ENCODE results near the gene TSPO2.
A peak's percentile ranks its signal among the peaks of the same experiment; 100 is the strongest.
"Not testable (repeated sequence)": the region's sequence is repeated elsewhere in the genome, so short reads cannot be mapped to it uniquely, and the experiment has no call there.

TSPO2 gene

DNA sequence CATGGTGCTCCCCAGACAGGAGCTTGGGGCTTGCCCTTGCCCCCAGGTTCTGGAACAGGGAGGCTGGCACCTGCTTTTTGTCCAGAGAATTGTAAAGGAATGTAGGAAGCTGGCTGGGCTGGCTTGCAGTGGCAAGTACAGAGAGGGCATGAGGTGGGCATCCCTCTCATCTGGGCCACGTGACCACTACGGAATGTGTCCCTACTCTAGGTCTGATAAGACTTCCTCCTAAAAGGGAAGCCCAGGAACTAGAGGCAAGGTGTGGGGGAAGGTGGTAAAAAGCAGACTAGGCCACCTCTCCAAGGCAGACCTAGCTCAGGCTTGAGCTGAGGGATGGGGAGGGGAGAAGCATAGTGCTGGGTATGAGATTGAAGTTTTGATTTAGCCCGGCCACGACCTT, 42.0 kb upstream of the TSPO2 start:
- H4K20me1 ChIP-seq (ENCODE audit: insufficient read depth, low read length), result no peaks in the 10 kb centered on the region
- H3K9ac ChIP-seq (ENCODE audit: low read depth, low read length), result no peak overlapping the region
- DNase-seq (no peak), ATAC-seq (ENCODE audit: insufficient read depth, low read depth) (no peak)
- H3K36me3 ChIP-seq (ENCODE audit: insufficient read depth, low read length), result no peaks in the 10 kb centered on the region
- H3K4me3 ChIP-seq (ENCODE audit: low read depth in 1 of 2, low read length in 2 of 2), result no peak overlapping the region
- H3K79me2 ChIP-seq (ENCODE audit: insufficient read depth, low read length), result no peaks in the 10 kb centered on the region
- no peak overlapping the region for H2AFZ ChIP-seq (ENCODE audit: low read depth, low read length)
- no peaks in the 10 kb centered on the region for H3K9me3 ChIP-seq (ENCODE audit: insufficient read depth, low read length, severe bottlenecking)
- no peak overlapping the region for H3K27ac ChIP-seq (ENCODE audit: low read length)
- H3K27me3 ChIP-seq (ENCODE audit: insufficient read depth, low read length, poor library complexity), result peaks cover 15% of the 10 kb centered on the region
- TF ChIP-seq EZH2 (IDR thresholded peaks at IDR 0.05; ENCODE audit: borderline replicate concordance, low read depth, low read length, severe bottlenecking), result no peak
- TF ChIP-seq, protein P1, sequence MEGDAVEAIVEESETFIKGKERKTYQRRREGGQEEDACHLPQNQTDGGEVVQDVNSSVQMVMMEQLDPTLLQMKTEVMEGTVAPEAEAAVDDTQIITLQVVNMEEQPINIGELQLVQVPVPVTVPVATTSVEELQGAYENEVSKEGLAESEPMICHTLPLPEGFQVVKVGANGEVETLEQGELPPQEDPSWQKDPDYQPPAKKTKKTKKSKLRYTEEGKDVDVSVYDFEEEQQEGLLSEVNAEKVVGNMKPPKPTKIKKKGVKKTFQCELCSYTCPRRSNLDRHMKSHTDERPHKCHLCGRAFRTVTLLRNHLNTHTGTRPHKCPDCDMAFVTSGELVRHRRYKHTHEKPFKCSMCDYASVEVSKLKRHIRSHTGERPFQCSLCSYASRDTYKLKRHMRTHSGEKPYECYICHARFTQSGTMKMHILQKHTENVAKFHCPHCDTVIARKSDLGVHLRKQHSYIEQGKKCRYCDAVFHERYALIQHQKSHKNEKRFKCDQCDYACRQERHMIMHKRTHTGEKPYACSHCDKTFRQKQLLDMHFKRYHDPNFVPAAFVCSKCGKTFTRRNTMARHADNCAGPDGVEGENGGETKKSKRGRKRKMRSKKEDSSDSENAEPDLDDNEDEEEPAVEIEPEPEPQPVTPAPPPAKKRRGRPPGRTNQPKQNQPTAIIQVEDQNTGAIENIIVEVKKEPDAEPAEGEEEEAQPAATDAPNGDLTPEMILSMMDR (IDR thresholded peaks at IDR 0.05; ENCODE audit: borderline replicate concordance, extremely low read depth, low read length, poor library complexity, severe bottlenecking), result no peak
- no peaks in the 10 kb centered on the region for H3K4me1 ChIP-seq (ENCODE audit: insufficient read depth, low read length)
- H3K4me2 ChIP-seq (ENCODE audit: insufficient read depth, low read length), result no peak overlapping the region

DNA sequence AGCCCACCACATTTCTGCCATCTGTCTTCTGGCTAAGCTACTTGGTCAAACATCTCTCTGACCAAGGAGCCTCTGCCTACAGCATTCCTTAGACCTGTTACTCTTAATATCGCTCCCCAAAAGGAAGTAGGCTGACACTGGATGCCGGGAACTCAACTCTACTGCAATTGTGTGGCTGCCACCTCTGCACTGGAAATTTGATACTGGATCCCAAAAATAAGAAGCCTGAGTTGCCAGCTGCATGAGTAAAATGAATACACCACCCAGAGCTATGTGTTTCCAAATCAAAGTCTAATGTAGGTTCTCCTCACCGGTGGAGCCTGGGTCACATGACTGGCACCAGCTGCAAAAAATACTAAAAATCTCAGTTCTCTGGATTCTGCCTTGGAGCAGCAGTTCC, 40.1 kb upstream of the TSPO2 start:
- Histone ChIP-seq H3K4me1 (ENCODE audit: insufficient read depth, low read length) (peaks cover 8% of the 10 kb centered on the region), H3K4me2 (ENCODE audit: insufficient read depth, low read length) (no peak overlapping the region), H3K9ac (ENCODE audit: low read depth, low read length) (no peak overlapping the region), H3K27ac (ENCODE audit: low read length) (no peak overlapping the region), H2AFZ (ENCODE audit: low read depth, low read length) (no peak overlapping the region), H3K27me3 (ENCODE audit: insufficient read depth, low read length, poor library complexity) (peaks cover 17% of the 10 kb centered on the region), H3K79me2 (ENCODE audit: insufficient read depth, low read length) (no peaks in the 10 kb centered on the region), H4K20me1 (ENCODE audit: insufficient read depth, low read length) (no peaks in the 10 kb centered on the region), H3K4me3 (ENCODE audit: low read depth in 1 of 2, low read length in 2 of 2) (no peak overlapping the region), H3K36me3 (ENCODE audit: insufficient read depth, low read length) (no peaks in the 10 kb centered on the region), H3K9me3 (ENCODE audit: insufficient read depth, low read length, severe bottlenecking) (no peaks in the 10 kb centered on the region)
- TF ChIP-seq, protein P1 (IDR thresholded peaks at IDR 0.05; ENCODE audit: borderline replicate concordance, extremely low read depth, low read length, poor library complexity, severe bottlenecking), result no peak
- TF ChIP-seq EZH2 (IDR thresholded peaks at IDR 0.05; ENCODE audit: borderline replicate concordance, low read depth, low read length, severe bottlenecking), result no peak
- no peak for DNase-seq
- ATAC-seq (ENCODE audit: insufficient read depth, low read depth), result no peak

DNA sequence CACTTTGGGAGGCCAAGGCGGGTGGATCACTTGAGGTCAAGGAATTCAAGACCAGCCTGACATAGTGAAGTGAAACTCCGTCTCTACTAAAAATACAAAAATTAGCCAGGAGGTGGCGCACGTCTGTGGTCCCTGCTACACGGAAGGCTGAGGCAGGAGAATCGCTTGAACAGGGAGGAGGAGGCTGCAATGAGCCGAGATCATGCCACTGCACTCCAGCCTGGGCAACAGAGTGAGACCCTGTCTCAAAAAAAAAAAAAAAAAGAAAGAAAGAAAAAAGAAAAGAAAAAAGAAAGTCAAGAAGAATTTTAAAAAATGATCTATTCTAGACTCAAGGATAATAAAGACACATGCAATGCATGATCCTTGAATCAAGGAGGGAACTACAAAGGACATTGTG, 36.0 kb upstream of the TSPO2 start:
- H3K27me3 ChIP-seq (ENCODE audit: insufficient read depth, low read length, poor library complexity); H3K79me2 ChIP-seq (ENCODE audit: insufficient read depth, low read length); H3K4me3 ChIP-seq (ENCODE audit: low read depth in 1 of 2, low read length in 2 of 2); H3K27ac ChIP-seq (ENCODE audit: low read length); H4K20me1 ChIP-seq (ENCODE audit: insufficient read depth, low read length); H3K36me3 ChIP-seq (ENCODE audit: insufficient read depth, low read length); H3K4me1 ChIP-seq (ENCODE audit: insufficient read depth, low read length); H3K9me3 ChIP-seq (ENCODE audit: insufficient read depth, low read length, severe bottlenecking); H3K9ac ChIP-seq (ENCODE audit: low read depth, low read length): not testable (repeated sequence)
- TF ChIP-seq, protein P1 (IDR thresholded peaks at IDR 0.05; ENCODE audit: borderline replicate concordance, extremely low read depth, low read length, poor library complexity, severe bottlenecking), result peak; percentile 79
- Histone ChIP-seq H2AFZ (ENCODE audit: low read depth, low read length) (0 out of 2 replicates have a peak overlapping the region, but pooled peaks have one; percentile 30), H3K4me2 (ENCODE audit: insufficient read depth, low read length) (0 out of 2 replicates have a peak overlapping the region, but pooled peaks have one; percentile 38)
- peak; percentile 75 for DNase-seq
- ATAC-seq (ENCODE audit: insufficient read depth, low read depth), result peak; percentile 98

DNA sequence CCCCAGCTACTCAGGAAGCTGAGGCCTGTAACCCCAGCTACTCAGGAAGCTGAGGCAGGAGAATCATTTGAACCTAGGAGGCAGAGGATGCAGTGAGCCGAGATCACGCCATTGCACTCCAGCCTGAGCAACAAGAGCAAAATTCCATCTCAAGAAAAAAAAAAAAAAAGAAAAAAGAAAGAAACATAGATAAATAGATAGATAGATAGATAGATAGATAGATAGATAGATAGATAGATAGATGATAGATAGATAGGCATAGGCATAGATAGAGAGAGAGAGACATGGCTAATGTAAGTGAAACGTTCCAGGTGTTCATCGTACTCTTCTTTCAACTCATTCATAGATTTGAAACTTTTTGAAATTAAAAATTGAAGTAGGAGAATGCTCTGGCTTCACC, 35.3 kb upstream of the TSPO2 start:
- H4K20me1 ChIP-seq (ENCODE audit: insufficient read depth, low read length); DNase-seq; H2AFZ ChIP-seq (ENCODE audit: low read depth, low read length); H3K4me3 ChIP-seq (ENCODE audit: low read depth in 1 of 2, low read length in 2 of 2); H3K9me3 ChIP-seq (ENCODE audit: insufficient read depth, low read length, severe bottlenecking); H3K9ac ChIP-seq (ENCODE audit: low read depth, low read length); H3K4me2 ChIP-seq (ENCODE audit: insufficient read depth, low read length); H3K27me3 ChIP-seq (ENCODE audit: insufficient read depth, low read length, poor library complexity); H3K79me2 ChIP-seq (ENCODE audit: insufficient read depth, low read length); H3K36me3 ChIP-seq (ENCODE audit: insufficient read depth, low read length); ATAC-seq (ENCODE audit: insufficient read depth, low read depth); H3K27ac ChIP-seq (ENCODE audit: low read length); H3K4me1 ChIP-seq (ENCODE audit: insufficient read depth, low read length): not testable (repeated sequence)
